OCI-LY1 (cell line): ENCODE data around the gene OAT.

Experiments
- EZH2 ChIP-seq: fragments of 200-600 bp; sonication (generic), shearing (Covaris generic); IDR thresholded peaks from 2 replicates; pipeline ENCODE4 v1.8.0; 2017; ENCODE audit warnings: borderline replicate concordance, mixed run types, mild to moderate bottlenecking, antibody characterized with exemption, low read length, moderate library complexity, mixed read lengths
- TF ChIP-seq, protein P1 (sequence below): fragments of 200-600 bp; sonication (generic), shearing (Covaris generic); IDR thresholded peaks from 2 replicates; pipeline ENCODE4 v1.5.1; 2017; ENCODE audit warnings: mild to moderate bottlenecking, antibody characterized with exemption, low read length, moderate library complexity, mixed read lengths

GRCh38 chr10:124423813-124424212 lies 5.1 kb upstream of the OAT start:
- TF ChIP-seq, protein P1, sequence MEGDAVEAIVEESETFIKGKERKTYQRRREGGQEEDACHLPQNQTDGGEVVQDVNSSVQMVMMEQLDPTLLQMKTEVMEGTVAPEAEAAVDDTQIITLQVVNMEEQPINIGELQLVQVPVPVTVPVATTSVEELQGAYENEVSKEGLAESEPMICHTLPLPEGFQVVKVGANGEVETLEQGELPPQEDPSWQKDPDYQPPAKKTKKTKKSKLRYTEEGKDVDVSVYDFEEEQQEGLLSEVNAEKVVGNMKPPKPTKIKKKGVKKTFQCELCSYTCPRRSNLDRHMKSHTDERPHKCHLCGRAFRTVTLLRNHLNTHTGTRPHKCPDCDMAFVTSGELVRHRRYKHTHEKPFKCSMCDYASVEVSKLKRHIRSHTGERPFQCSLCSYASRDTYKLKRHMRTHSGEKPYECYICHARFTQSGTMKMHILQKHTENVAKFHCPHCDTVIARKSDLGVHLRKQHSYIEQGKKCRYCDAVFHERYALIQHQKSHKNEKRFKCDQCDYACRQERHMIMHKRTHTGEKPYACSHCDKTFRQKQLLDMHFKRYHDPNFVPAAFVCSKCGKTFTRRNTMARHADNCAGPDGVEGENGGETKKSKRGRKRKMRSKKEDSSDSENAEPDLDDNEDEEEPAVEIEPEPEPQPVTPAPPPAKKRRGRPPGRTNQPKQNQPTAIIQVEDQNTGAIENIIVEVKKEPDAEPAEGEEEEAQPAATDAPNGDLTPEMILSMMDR: no peak
- TF ChIP-seq EZH2: no peak
